Keratinocyte (primary cell): ENCODE measurements around the gene HS1BP3. TPM values are rescaled to one million over a fixed set of nuclear protein-coding genes. Genes with fewer than 3 reads are reported as not detected.

ENCODE experiments used
- DNase-seq: peaks from one replicate; pipeline ENCODE4 v3.0.0-alpha.2; 2011; ENCODE audit warnings: low read depth, missing footprints, low spot score
- FAIRE-seq: peaks from 2 replicates; lab custom pipeline; 2011; peaks lifted over from hg19 to GRCh38; lab: Jason Lieb, UNC
- H2AFZ ChIP-seq: 2 replicates; pipeline ENCODE4 v1.6.0; 2012; ENCODE audit warnings: low read length, control low read depth, inconsistent platforms; ENCODE audit not compliant: control insufficient read depth
- H3K27ac ChIP-seq: 2 replicates; pipeline ENCODE4 v1.5.1; 2011; ENCODE audit warnings: low read length; ENCODE audit not compliant: control insufficient read depth, insufficient read depth
- H3K27me3 ChIP-seq: 3 replicates; pipeline ENCODE4 v1.6.0; 2011; ENCODE audit warnings: low read length; ENCODE audit not compliant: control insufficient read depth, insufficient read depth; ENCODE audit errors: extremely low read depth
- H3K36me3 ChIP-seq, 2 experiments: 2 replicates in 1 of 2; 3 replicates in 1 of 2; pipeline ENCODE4 v1.5.1; 2011; ENCODE audit warnings: low read length in 2 of 2, mild to moderate bottlenecking in 1 of 2; ENCODE audit not compliant: control insufficient read depth in 2 of 2, insufficient read depth in 2 of 2; ENCODE audit errors: extremely low read depth in 1 of 2
- H3K4me1 ChIP-seq: 3 replicates; pipeline ENCODE4 v1.5.1; 2011; ENCODE audit warnings: low read length; ENCODE audit not compliant: control insufficient read depth, insufficient read depth; ENCODE audit errors: extremely low read depth
- H3K4me2 ChIP-seq: 3 replicates; pipeline ENCODE4 v1.6.0; 2011; ENCODE audit warnings: low read depth, low read length; ENCODE audit not compliant: control insufficient read depth, insufficient read depth; ENCODE audit errors: extremely low read depth
- H3K4me3 ChIP-seq, 3 experiments: fragments of 200-600 bp in 1 of 3; sonication (generic) in 1 of 3; 2 replicates in 2 of 3; 3 replicates in 1 of 3; pipeline ENCODE4 v1.5.1; 2011 to 2016; ENCODE audit warnings: low read length in 3 of 3, mild to moderate bottlenecking in 3 of 3, control low read depth in 2 of 3, inconsistent platforms in 1 of 3, low read depth in 1 of 3, mixed read lengths in 1 of 3, mixed run types in 1 of 3, moderate library complexity in 1 of 3; ENCODE audit not compliant: control insufficient read depth in 2 of 3, insufficient read depth in 2 of 3; ENCODE audit errors: extremely low read depth in 1 of 3
- H3K79me2 ChIP-seq: 2 replicates; pipeline ENCODE4 v1.6.0; 2012; ENCODE audit warnings: low read length; ENCODE audit not compliant: control insufficient read depth, insufficient read depth
- H3K9ac ChIP-seq: 3 replicates; pipeline ENCODE4 v1.6.0; 2011; ENCODE audit warnings: low read length; ENCODE audit not compliant: control insufficient read depth, insufficient read depth; ENCODE audit errors: extremely low read depth
- H3K9me1 ChIP-seq: 3 replicates; pipeline ENCODE4 v1.6.0; 2011; ENCODE audit warnings: low read length; ENCODE audit not compliant: control insufficient read depth, insufficient read depth; ENCODE audit errors: extremely low read depth
- H3K9me3 ChIP-seq: 2 replicates; pipeline ENCODE4 v1.5.1; 2012; ENCODE audit warnings: low read depth, low read length; ENCODE audit not compliant: control insufficient read depth
- H4K20me1 ChIP-seq: 3 replicates; pipeline ENCODE4 v1.6.0; 2011; ENCODE audit warnings: low read length; ENCODE audit not compliant: control insufficient read depth, insufficient read depth; ENCODE audit errors: extremely low read depth
- EZH2 ChIP-seq: IDR thresholded peaks from one replicate; pipeline ENCODE4 v1.6.1; 2012; ENCODE audit warnings: inconsistent platforms, mild to moderate bottlenecking, low read length, moderate library complexity
- dilution Hi-C: fragments of 300-500 bp; cut with MboI; formaldehyde crosslinking; loops from one replicate; pipeline ENCODE4 v1.7.0; 2020; ENCODE audit warnings: low sequenced_read_pairs; ENCODE audit not compliant: extremely low pct_ligation_motif_present
- polyA plus RNA-seq, 5 experiments: library from polyadenylated mRNA; depleted of rRNA in 3 of 5; stranded (reverse) in 3 of 5; stranded (forward) in 1 of 5; unstranded in 1 of 5; fragments of >200 nt; gene quantifications; 1 replicate in 1 of 5; 2 replicates in 3 of 5; 3 replicates in 1 of 5; pipeline versions ENCODE4 v1.2.1 to v1.2.3, GENCODE V29; 2011 to 2012; ENCODE audit warnings: missing spikeins in 2 of 5, low read depth in 1 of 5, low replicate concordance in 1 of 5
- TF ChIP-seq, protein P1 (sequence below), 3 experiments: IDR thresholded peaks in 1 of 3; conservative IDR thresholded peaks in 1 of 3; optimal IDR thresholded peaks in 1 of 3; 2 replicates in 2 of 3; 3 replicates in 1 of 3; pipeline versions ENCODE3 to v1.5.1; 2011; ENCODE audit warnings: low read length in 3 of 3, mild to moderate bottlenecking in 3 of 3, moderate library complexity in 2 of 3, control low read depth in 1 of 3, inconsistent platforms in 1 of 3; ENCODE audit not compliant: insufficient read depth in 2 of 3; ENCODE audit errors: extremely low read depth in 1 of 3

Gene HS1BP3
- polyA plus RNA-seq, 1 donor (not counting 4 experiments of a cell fraction or from before 2014, with no cell fraction given), result 18.5 TPM

DNA sequence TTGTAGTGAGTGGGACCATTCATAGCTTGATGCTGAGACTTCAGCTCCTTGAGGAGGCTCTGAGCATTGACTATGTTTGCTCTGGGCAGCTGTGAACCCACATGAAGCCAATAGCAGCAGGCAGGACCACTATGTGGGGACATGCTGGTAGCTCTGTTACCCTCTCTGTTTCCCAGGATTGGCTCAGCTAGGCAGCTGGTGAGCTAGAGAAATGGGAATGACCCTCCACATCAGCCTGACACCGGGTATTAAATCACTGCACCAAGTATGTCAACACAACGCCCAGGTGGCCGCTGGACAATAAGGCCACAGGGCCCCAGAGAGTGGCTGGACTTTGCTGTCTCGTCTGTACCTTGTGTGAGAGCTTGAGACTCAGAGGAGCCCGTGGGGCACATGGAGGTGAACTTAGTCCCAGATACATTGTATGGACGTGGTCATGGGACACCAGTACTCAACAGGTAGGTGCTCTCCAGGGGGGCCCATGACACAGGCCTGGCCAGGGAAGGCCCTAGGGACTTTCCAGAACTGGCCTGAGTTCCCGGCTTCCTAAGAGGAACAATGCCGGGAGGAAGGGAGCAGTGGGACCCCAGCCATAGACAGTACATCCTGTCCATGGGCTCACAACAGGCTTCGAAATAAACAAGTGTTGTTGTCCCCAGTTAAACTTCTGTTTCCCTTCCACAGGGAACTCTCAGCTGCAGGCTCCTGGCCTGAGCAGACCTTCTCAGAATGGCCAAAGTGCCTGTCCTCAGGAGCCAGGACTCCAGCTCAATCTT, 35.2 kb downstream of the HS1BP3 start:
- Histone ChIP-seq H3K36me3 (peaks cover 3% of the 10 kb centered on the region in 2 experiments), H3K79me2 (no peaks in the 10 kb centered on the region), H3K9me3 (no peaks in the 10 kb centered on the region), H2AFZ (no peak overlapping the region), H3K4me2 (no peak overlapping the region), H3K9me1 (no peaks in the 10 kb centered on the region), H3K4me1 (peaks cover 13% of the 10 kb centered on the region), H3K9ac (no peak overlapping the region), H3K27me3 (no peaks in the 10 kb centered on the region), H3K27ac (no peak overlapping the region), H4K20me1 (peaks cover 2% of the 10 kb centered on the region), H3K4me3 (no peak overlapping the region)
- dilution Hi-C loops, result no loop called here
- no peak for FAIRE-seq
- no peak for DNase-seq
- TF ChIP-seq EZH2, result no peak
- TF ChIP-seq, protein P1, sequence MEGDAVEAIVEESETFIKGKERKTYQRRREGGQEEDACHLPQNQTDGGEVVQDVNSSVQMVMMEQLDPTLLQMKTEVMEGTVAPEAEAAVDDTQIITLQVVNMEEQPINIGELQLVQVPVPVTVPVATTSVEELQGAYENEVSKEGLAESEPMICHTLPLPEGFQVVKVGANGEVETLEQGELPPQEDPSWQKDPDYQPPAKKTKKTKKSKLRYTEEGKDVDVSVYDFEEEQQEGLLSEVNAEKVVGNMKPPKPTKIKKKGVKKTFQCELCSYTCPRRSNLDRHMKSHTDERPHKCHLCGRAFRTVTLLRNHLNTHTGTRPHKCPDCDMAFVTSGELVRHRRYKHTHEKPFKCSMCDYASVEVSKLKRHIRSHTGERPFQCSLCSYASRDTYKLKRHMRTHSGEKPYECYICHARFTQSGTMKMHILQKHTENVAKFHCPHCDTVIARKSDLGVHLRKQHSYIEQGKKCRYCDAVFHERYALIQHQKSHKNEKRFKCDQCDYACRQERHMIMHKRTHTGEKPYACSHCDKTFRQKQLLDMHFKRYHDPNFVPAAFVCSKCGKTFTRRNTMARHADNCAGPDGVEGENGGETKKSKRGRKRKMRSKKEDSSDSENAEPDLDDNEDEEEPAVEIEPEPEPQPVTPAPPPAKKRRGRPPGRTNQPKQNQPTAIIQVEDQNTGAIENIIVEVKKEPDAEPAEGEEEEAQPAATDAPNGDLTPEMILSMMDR (optimal IDR thresholded peaks at IDR 0.05 in 1 of 3, IDR thresholded peaks at IDR 0.05 in 1 of 3, conservative IDR thresholded peaks at IDR 0.05 in 1 of 3; ENCODE audit: extremely low read depth in 1 of 3, insufficient read depth in 2 of 3, low read length in 3 of 3), result no peak

DNA sequence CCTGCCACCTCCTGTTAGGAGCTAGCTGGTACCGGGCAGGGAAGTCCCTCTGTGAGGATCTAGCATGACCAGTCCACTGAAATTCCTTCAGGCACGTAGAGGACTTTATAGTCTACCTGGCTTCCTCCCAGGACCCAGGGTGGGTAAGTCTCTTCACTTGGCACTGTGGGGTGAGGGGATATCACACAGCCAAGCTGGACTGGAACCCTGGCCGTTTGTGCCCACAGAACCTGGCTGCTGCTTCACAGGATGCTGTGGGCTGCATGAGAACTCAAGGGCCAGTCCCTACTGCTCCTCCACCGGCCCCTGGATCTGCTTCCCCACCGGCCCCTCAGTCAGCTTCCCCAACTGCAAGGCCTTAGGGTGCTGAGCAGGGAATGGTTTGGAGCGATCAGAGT, 35.8 kb downstream of the HS1BP3 start:
- DNase-seq, result no peak
- Histone ChIP-seq H3K9ac (no peak overlapping the region), H3K79me2 (no peaks in the 10 kb centered on the region), H3K9me3 (no peaks in the 10 kb centered on the region), H2AFZ (no peak overlapping the region), H3K4me3 (no peak overlapping the region), H3K4me2 (no peak overlapping the region), H3K27me3 (no peaks in the 10 kb centered on the region), H3K27ac (no peak overlapping the region), H3K36me3 (peaks cover 0 to 1% of the 10 kb centered on the region in 2 experiments), H4K20me1 (peaks cover 2% of the 10 kb centered on the region), H3K9me1 (no peaks in the 10 kb centered on the region), H3K4me1 (peaks cover 12% of the 10 kb centered on the region)
- dilution Hi-C loops, result no loop called here
- no peak for FAIRE-seq
- TF ChIP-seq EZH2, result no peak
- TF ChIP-seq, protein P1 (optimal IDR thresholded peaks at IDR 0.05 in 1 of 3, IDR thresholded peaks at IDR 0.05 in 1 of 3, conservative IDR thresholded peaks at IDR 0.05 in 1 of 3; ENCODE audit: extremely low read depth in 1 of 3, insufficient read depth in 2 of 3, low read length in 3 of 3), result no peak
